NCI-H1048 (cell line): ENCODE results near the gene KATNAL1.

ENCODE experiments used
- DNase-seq: peaks from one replicate; lab custom pipeline; 2025; lab: John Stamatoyannopoulos, UW

KATNAL1 gene

DNA sequence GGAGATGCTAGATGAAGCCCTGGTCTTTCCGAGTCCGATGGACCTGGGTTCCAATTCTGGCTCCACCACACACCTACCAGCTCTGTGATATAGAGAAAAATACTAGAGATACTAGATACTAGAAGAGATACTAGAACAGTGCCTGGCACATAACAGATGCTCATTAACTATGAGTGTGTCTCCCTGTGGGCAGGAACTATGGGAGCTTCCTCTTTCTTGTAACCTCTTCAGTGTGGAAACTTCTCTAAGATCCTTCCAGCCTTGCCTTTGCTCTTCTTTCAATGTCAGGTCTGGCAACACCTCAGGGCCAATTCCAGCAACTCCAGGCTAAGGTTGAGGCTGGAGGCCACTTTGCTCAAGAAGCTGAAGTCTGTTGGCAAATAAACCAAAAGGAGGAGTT is 143.9 kb downstream of the KATNAL1 start:
- no peak for DNase-seq

DNA sequence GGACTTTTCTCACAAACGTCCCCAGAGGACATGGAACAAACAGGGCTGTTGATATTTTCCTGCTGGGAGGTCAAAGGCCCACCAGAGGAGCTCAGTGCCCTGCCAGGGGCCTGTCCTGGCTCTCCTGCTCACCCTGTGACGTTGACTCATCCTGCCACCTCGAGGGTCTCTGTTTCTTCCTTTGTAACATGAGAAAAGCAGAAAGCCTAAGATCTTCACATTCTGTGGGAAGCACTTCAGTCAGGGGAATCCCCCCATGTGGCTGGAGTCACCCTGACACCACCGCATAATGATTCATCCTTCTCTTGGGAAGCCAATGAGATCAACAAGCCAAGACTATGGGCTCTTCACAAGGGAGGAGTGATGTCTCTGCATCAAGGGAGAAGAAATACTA is 147.9 kb downstream of the KATNAL1 start:
- no peak for DNase-seq

DNA sequence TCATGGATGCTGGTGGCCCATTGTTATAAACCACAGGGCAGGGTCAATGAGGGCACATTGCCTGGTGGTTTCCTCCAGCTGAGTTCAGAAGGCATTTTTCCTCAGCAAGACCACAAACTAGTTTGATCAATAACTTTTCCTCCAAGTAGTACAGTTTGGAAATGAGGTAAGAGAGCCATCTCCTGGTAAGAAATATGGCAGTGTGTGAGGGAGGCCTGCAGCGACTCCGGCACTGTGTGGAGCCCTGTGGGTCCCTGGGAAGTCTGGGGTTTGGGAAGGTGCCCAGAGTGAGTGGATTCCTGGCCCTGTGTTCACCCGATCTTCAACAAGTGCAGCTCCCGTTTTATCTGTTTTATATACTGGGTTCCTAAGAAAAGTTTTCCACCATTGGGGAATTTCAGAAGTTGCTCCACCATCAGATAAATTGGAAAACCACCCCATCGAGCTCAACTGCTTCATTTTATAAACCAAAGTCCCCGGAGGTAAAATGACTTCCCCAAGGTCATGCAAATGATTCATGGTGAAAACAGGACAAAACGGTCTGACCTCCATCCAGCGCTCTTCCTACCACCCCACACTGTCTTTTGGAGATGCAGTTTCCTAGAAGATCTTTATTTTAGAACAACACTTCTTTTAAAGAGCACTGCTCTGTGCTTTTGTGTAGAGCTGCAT is 148.4 kb downstream of the KATNAL1 start:
- no peak for DNase-seq

DNA sequence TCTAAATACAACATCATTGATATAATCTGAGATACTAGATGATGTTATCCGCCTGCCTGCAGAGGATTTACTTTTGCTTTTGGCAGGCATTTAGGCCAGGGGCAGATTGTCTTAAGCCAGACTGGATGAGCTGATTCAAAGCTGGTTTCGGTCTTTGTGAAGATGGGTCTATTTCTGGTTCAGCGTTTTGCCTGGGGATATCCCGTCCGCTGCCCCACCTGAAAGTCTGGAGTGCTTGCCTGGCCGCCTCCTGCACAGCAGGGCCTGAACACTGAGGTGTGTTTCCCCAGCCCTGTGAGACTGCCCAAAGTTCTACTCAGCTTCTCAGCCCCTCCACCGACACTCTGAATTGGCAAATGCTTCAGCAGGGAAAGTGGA is 149.7 kb downstream of the KATNAL1 start:
- DNase-seq = no peak

DNA sequence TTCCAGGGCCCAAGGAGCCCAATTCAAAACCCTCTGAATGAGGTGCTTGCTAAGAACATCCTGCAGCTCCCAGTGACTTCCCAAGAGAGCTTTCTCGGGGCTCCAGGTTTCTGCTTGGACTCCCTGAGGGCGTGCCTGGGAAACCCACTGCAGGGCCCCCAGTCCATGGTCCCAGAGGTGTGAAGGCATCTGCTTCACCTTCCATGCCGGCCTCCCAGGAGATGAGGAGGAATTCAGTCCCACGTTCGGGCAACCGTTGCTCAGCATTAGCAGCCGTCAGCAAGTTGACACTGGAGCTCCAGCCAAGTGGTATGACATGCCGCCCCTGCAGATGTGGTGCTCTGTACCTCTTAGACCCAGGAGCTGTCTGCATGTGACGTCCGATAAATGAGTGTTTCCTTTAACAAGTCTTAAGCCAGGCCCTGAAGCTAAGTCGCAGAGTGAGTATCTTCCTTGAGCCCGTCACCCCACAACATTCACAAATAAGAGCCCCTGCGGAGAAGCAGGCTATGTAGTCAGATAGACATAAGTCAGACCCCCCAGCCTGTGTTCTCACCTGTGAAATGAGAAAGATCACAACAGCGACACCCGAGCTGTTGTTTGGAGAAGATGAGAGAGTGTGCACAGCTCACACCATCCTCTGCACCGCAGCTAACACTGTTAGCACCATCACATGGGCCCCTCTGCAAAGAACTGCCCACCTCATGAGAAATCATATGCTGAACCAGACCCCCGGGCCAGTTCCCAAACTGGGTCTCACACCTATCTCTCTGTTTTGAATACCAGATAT is 150.3 kb downstream of the KATNAL1 start:
- DNase-seq = no peak

DNA sequence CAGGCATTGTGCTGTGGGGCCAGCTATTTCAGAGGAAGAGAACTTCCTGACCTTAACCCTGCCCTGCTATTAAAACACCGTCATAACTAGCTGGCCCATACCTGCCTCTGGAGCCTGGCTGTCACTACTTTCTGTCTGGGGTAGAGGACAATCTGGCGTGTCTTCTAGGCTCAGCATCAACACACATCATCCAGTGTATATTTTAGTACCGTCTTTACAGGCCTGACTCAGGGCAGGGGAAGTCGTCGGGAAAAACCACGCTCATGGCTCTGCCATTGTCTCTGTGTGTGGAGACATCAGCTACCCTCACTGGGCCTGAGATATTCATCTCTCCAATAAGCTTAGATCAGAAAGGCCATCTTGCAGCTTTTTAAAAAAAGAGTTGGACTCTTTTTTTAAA is 151.1 kb downstream of the KATNAL1 start:
- no peak for DNase-seq

DNA sequence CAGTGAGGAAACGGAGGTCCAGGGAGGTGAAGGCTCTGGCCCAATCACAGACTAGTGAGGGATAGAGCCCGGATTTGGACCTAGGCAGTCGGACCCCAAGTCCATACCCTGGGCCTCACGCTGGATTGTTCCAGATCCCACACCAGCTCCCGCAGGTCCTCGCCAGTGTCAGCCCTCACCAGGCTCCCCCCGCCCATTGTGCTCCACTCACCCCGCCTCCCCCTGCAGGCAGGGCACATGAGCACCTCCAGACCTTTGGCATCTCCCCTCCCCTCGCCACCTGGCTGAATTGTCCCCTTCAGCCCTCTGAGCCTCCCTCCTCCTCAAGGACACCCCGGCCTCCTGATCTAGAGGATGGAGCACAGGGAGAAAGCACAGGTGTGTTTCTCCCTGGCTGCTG is 152.4 kb downstream of the KATNAL1 start:
- no peak for DNase-seq

DNA sequence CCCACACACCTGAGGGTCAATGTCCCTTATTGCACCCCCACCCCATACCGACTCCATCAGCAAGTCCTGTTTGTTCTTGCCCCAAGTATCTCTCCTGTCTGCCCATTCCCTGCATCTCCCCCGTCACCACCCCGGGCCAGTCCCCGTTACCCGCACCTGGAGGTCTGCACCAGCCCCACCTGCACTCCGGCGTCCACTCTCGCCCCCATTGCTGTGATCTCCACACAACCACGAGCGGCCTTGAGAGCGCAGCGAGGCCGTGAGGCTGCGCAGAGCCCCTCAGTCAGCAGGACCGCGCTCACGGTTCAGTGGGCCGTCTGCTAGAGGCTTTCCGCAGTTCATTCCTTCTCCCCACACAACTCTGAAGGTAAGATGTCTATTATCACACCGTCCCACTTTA is 152.8 kb downstream of the KATNAL1 start:
- DNase-seq = no peak

DNA sequence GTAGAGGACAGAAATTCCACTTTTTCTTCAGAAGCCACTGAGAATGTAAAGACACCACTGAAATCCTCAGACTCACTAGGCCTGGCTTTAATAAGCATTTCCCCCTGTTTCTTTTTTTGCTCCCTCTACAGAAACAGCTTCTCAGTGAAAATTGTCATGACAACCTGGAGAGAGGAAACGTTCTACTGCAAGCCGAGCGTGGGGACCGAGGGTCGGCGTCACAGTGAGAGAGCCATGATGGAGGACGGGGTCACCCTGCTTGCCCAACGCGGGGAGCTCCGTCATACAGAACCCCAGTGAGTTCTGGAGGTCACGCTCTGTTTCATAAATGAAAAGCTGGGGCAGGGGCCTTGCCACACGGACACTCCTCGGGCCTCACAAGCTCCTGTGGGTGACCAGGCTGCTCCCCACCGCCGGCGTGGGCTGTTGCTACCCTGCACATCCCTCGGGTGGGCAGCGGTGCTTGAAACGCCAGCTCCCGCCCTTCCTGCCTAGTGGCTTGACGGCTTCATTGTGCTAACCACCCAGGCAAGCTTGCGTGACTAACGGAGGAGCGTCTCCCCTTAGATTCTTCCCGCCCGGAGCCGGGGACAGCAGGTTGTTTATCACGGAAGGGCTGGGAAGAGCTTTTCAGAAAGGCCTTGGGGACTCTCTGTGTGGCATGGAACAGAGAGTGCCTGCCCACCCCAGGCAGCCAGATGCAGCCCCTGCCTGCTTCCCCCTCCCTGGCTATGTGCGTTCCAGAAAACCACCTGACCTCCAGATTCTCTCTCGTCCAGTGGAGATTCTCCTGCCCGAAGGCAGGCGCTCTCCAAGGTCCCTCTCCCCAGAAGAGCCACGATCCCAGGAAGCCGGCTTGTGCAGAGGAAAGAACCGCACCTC is 153.6 kb downstream of the KATNAL1 start:
- no peak for DNase-seq
